IPS DF 6.9 (cell line): ENCODE data around the gene CDC25A.
"Not testable (repeated sequence)": the region's sequence is repeated elsewhere in the genome, so short reads cannot be mapped to it uniquely, and the experiment has no call there.

Source experiments
- DNase-seq: peaks from one replicate; pipeline ENCODE4 v3.0.0-alpha.2; 2013; ENCODE audit warnings: low read depth, low spot score
- H3K27ac ChIP-seq: one replicate; pipeline ENCODE4 v1.5.1; 2013; ENCODE audit warnings: low read length, control low read depth
- H3K27me3 ChIP-seq: 2 replicates; pipeline ENCODE4 v1.6.1; 2013; ENCODE audit warnings: mild to moderate bottlenecking, low read length; ENCODE audit not compliant: control insufficient read depth, insufficient read depth
- H3K36me3 ChIP-seq: 2 replicates; pipeline ENCODE4 v1.6.1; 2013; ENCODE audit warnings: low read length; ENCODE audit not compliant: control insufficient read depth, insufficient read depth
- H3K4me1 ChIP-seq: 2 replicates; pipeline ENCODE4 v1.6.1; 2013; ENCODE audit warnings: low read length; ENCODE audit not compliant: control insufficient read depth, insufficient read depth
- H3K4me3 ChIP-seq: 2 replicates; pipeline ENCODE4 v1.5.1; 2013; ENCODE audit warnings: mild to moderate bottlenecking, low read length
- H3K9me3 ChIP-seq: 2 replicates; pipeline ENCODE4 v1.6.1; 2013; ENCODE audit warnings: low read length, inconsistent platforms; ENCODE audit not compliant: control insufficient read depth, insufficient read depth
- WGBS: extraction: QIAGEN DNeasy Blood & Tissue Kit; methylation state at CpG from one replicate; pipeline ENCODE4 v1.1.7; 2013; ENCODE audit warnings: mixed read lengths, missing lambda C conversion rate; ENCODE audit not compliant: insufficient read length, insufficient coverage; 5-methylcytosine and 5-hydroxymethylcytosine counted together

CDC25A gene

DNA sequence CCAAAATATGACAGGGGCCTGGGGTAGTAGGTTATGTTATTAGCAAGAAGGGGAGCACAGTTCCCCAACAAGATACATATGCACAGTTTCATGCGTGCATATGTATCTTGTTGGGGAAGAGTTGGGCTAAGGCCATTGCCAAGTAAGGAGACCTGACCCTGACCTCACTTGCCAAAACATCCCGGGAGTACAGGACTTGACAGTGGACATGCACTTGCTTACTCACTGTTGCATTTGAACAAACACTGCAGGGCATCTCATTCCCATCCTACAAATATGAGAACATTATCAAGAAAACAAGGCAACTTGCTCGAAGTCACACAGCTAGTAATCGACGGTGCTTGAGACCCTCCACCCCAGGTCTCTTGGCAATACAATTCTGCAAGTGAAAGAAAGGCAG lies 30.3 kb upstream of the CDC25A start:
- Histone ChIP-seq H3K27me3 (no peaks in the 10 kb centered on the region), H3K4me1 (no peaks in the 10 kb centered on the region), H3K9me3 (no peaks in the 10 kb centered on the region), H3K36me3 (no peaks in the 10 kb centered on the region), H3K27ac (no peak overlapping the region), H3K4me3 (no peak overlapping the region)
- no CpG with 5 or more reads among the region's 5 CpGs for WGBS
- DNase-seq: no peak

DNA sequence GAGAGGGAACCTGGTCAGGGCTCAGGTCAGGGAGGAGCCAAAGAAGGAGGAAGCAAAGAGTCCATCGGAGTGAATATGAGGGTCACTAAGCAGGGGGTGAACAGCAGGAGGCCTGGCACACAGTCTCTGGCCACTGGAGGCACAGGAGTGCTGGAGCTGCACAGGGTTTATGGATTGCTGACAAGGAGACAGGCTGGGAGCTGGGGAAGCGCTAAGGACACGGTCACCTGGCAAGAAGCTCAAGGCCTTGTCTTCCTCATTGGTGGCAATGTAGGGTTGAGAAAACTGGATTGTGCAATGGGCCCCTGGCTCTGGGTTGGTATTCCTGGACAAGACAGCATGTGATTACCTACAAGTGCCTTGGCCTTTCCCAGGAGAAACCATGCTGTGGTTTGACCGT lies 29.2 kb upstream of the CDC25A start:
- Histone ChIP-seq H3K27ac (no peak overlapping the region), H3K9me3 (no peaks in the 10 kb centered on the region), H3K4me1 (no peaks in the 10 kb centered on the region), H3K36me3 (no peaks in the 10 kb centered on the region), H3K27me3 (no peaks in the 10 kb centered on the region), H3K4me3 (no peak overlapping the region)
- DNase-seq: no peak
- no CpG with 5 or more reads among the region's 4 CpGs for WGBS

DNA sequence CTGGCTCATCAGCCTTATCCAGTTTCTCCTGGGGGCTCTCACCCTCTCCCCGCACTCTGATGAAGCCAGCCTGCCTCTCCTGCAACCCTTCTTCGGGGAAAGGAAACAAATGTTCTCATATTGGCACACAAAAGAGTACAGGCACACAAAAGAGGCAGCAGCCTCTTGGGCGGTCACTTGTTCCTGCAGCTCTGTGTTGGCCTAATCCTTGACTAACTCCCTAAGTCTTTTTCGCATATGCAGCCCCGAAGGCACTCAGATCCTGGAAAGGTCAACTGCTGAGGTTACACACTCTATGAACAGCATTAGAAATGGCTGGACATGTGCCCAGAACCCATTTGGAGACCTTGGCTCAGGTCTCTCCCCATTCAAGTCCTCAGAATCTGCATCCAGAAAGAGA lies 27.7 kb upstream of the CDC25A start:
- H3K4me1 ChIP-seq: no peaks in the 10 kb centered on the region
- H3K4me3 ChIP-seq: no peak overlapping the region
- no peaks in the 10 kb centered on the region for H3K9me3 ChIP-seq
- no peak for DNase-seq
- WGBS: no CpG with 5 or more reads among the region's 5 CpGs
- H3K36me3 ChIP-seq: no peaks in the 10 kb centered on the region
- H3K27me3 ChIP-seq: no peaks in the 10 kb centered on the region
- no peak overlapping the region for H3K27ac ChIP-seq

DNA sequence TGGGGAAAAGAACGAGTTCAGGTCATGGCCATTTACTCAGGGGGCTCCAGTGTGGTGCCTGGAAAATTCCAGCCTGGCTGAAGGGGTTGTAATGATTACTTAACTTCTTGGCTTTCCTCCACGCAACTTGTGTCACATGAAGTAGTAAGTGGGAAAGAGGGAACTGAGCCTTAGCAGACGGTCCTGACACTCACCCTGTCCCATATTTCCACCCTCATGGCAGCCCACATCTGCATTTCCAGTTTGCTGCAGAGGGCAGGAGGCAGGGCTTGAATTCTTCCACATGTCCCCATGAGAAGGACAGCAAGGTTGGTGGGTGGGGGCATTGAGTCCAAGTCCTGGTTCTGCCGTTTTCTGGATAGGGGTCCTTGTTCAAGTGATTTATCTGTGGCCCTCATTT lies 27.2 kb upstream of the CDC25A start:
- Histone ChIP-seq H3K27me3 (no peaks in the 10 kb centered on the region), H3K9me3 (no peaks in the 10 kb centered on the region), H3K4me3 (no peak overlapping the region), H3K4me1 (no peaks in the 10 kb centered on the region), H3K27ac (no peak overlapping the region), H3K36me3 (no peaks in the 10 kb centered on the region)
- no CpG with 5 or more reads among the region's 4 CpGs for WGBS
- DNase-seq: no peak

DNA sequence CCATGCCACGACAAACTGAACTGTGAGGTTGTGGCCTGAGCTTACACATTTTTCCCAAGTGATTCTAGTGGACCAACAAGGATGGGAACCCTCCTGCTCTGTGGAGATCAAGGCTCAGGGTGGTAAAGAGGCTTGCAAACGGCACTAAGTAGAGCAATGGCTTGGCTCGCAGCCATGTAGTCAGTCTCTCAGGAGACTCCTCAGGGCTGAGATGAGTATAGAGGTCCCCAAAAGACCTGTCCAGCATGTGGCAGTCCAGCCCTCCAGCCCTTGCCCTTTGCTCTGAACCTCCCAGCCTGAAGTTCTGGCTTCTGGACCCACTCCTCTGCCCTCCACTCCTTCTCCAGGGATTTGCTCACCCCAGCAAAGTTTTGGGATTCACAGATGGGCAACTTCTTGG lies 26.8 kb upstream of the CDC25A start:
- Histone ChIP-seq H3K4me1 (no peaks in the 10 kb centered on the region), H3K36me3 (no peaks in the 10 kb centered on the region), H3K9me3 (no peaks in the 10 kb centered on the region), H3K4me3 (no peak overlapping the region), H3K27ac (no peak overlapping the region), H3K27me3 (no peaks in the 10 kb centered on the region)
- no peak for DNase-seq
- no CpG with 5 or more reads among the region's 3 CpGs for WGBS

DNA sequence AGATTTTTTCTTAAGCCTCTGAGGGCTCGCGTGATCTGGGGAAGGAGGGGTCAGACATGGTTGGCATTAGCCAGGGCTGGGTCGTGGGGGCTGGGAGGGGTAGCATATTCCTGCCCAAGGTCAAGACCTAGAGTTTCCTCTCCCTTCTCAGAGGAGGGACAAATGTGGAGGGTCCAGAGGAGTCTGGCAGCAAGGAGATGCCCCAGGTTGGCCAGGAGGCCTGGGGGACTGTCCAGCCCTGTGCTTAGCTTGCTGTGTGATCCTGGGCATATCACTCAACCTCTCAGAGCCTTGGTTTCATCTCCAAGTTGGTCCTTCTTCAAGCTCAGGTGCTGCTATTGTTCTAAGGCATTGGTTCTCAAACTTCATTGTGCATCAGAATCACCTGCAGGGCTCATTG lies 26.0 kb upstream of the CDC25A start:
- no peaks in the 10 kb centered on the region for H3K27me3 ChIP-seq
- no peaks in the 10 kb centered on the region for H3K4me1 ChIP-seq
- H3K27ac ChIP-seq: no peak overlapping the region
- no peak overlapping the region for H3K4me3 ChIP-seq
- whole genome bisulfite sequencing: no CpG with 5 or more reads among the region's 3 CpGs
- H3K9me3 ChIP-seq: no peaks in the 10 kb centered on the region
- DNase-seq: no peak
- H3K36me3 ChIP-seq: no peaks in the 10 kb centered on the region

DNA sequence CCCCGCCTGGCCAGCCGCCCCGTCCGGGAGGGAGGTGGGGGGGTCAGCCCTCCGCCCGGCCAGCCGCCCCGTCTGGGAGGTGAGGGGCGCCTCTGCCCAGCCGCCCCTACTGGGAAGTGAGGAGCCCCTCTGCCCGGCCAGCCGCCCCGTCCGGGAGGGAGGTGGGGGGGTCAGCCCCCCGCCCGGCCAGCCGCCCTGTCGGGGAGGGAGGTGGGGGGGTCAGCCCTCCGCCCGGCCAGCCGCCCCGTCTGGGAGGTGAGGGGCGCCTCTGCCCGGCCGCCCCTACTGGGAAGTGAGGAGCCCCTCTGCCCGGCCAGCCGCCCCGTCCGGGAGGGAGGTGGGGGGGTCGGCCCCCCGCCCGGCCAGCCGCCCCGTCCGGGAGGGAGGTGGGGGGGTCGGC lies 23.6 kb upstream of the CDC25A start:
- not testable (repeated sequence) for H3K4me3 ChIP-seq, H3K9me3 ChIP-seq, H3K4me1 ChIP-seq, H3K27ac ChIP-seq, H3K36me3 ChIP-seq, H3K27me3 ChIP-seq, DNase-seq
- WGBS: no CpG with 5 or more reads among the region's 36 CpGs

DNA sequence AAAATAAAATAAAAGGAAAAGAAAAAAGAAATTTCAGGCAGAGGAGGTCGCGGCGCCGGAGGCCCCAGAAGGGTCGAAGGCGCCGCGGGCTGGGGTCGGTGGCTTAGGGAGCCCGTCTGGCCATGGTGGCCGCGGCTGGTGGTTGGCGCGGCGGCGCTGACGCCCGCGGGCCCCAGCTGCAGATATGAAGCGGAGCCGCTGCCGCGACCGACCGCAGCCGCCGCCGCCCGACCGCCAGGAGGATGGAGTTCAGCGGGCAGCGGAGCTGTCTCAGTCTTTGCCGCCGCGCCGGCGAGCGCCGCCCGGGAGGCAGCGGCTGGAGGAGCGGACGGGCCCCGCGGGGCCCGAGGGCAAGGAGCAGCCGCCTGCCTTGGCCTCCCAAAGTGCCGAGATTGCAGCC lies 22.3 kb upstream of the CDC25A start:
- no CpG with 5 or more reads among the region's 48 CpGs for WGBS
- DNase-seq, H3K4me3 ChIP-seq: not testable (repeated sequence)

DNA sequence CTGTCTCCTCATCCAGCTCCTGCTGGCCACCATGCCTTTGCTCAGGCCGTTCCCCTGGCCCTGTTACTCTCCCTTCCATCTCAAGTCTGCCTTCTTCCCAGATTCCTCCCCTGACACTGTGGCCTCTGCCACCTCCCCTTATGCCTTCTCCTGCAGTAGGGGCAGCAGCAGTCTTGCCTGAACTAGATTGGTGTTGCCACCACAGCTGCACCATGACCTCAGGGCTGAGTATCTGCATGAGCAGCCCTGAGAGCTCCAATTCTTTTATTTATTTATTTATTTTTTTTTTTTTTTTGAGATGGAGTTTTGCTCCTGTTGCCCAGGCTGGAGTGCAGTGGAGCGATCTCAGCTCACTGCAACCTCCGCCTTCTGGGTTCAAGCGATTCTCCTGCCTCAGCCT lies 21.2 kb upstream of the CDC25A start:
- no CpG with 5 or more reads among the region's 4 CpGs for WGBS
- no peak for DNase-seq
- Histone ChIP-seq H3K36me3 (no peaks in the 10 kb centered on the region), H3K4me1 (no peaks in the 10 kb centered on the region; the same call in 1 of the 2 replicates), H3K9me3 (no peaks in the 10 kb centered on the region), H3K4me3 (no peak overlapping the region), H3K27me3 (no peaks in the 10 kb centered on the region), H3K27ac (no peak overlapping the region)

More for the DNA sequence above, 22.3 kb upstream of the CDC25A start:
- H3K36me3 ChIP-seq, H3K9me3 ChIP-seq, H3K4me1 ChIP-seq, H3K27me3 ChIP-seq, H3K27ac ChIP-seq: not testable (repeated sequence)

DNA sequence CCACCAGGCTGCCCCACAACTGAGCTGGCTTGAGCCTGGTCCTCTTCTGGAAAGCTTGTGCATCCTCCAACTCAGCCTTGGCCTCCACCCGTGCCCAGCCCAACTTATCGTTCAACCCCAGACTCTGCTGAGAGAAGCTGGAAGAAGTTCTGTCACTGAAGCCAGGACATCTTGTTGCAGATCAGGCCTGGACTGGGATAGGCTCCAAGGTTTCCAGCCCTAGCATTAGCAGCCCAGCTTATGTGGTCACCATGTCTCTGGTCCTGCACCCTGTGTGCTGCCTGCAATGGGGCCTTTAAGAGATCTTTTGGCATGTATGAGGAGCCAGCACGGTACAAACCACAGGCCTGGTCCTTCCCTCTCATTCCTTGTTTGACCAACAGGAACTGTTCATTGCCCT lies 19.9 kb upstream of the CDC25A start:
- no peaks in the 10 kb centered on the region; the same call in 1 of the 2 replicates for H3K4me1 ChIP-seq
- no CpG with 5 or more reads among the region's 3 CpGs for WGBS
- H3K27ac ChIP-seq: no peak overlapping the region
- H3K27me3 ChIP-seq: no peaks in the 10 kb centered on the region
- no peaks in the 10 kb centered on the region for H3K36me3 ChIP-seq
- H3K9me3 ChIP-seq: no peaks in the 10 kb centered on the region
- no peak overlapping the region for H3K4me3 ChIP-seq
- DNase-seq: no peak

DNA sequence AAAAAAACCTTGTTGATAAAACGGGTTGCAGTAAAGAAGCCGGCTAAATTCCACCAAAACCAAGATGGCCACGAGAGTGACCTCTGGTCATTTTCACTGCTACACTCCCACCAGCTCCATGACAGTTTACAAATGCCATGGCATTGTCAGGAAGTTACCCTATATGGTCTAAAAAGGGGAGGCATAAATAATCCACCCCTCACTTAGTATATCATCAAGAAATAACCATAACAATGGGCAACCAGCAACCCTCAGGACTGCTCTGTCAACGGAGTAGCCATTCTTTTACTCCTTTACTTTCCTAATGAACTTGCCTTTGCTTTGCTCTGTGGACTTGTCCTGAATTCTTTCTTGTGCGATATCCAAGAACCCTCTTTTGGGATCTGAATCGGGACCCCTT lies 14.4 kb upstream of the CDC25A start:
- no peak overlapping the region for H3K4me3 ChIP-seq
- WGBS: no CpG with 5 or more reads among the region's 6 CpGs
- DNase-seq: no peak
- no peaks in the 10 kb centered on the region; the same call in 1 of the 2 replicates for H3K4me1 ChIP-seq
- no peaks in the 10 kb centered on the region for H3K27me3 ChIP-seq
- H3K27ac ChIP-seq: no peak overlapping the region
- H3K9me3 ChIP-seq: no peaks in the 10 kb centered on the region
- no peaks in the 10 kb centered on the region for H3K36me3 ChIP-seq
